RPMI7951 (cell line): ENCODE data around the gene SZRD1. TPM values are rescaled to one million over a fixed set of nuclear protein-coding genes. Genes with fewer than 3 reads are reported as not detected.
A peak's percentile ranks its signal among the peaks of the same experiment; 100 is the strongest.
"Not testable (repeated sequence)": the region's sequence is repeated elsewhere in the genome, so short reads cannot be mapped to it uniquely, and the experiment has no call there.

Experiments
- DNase-seq: peaks from one replicate; pipeline ENCODE4 v3.0.0-alpha.2; 2012; ENCODE audit warnings: low read depth
- total RNA-seq: library from RNA; depleted of rRNA; stranded (reverse); fragments of >200 nt; shearing (Covaris generic); gene quantifications from 2 replicates; pipeline ENCODE4 v1.2.3, GENCODE V29; 2014; rRNA removed

Gene SZRD1, protein sequence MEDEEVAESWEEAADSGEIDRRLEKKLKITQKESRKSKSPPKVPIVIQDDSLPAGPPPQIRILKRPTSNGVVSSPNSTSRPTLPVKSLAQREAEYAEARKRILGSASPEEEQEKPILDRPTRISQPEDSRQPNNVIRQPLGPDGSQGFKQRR
- 77.1 and 91.3 TPM in 2 replicates for total RNA-seq

DNA sequence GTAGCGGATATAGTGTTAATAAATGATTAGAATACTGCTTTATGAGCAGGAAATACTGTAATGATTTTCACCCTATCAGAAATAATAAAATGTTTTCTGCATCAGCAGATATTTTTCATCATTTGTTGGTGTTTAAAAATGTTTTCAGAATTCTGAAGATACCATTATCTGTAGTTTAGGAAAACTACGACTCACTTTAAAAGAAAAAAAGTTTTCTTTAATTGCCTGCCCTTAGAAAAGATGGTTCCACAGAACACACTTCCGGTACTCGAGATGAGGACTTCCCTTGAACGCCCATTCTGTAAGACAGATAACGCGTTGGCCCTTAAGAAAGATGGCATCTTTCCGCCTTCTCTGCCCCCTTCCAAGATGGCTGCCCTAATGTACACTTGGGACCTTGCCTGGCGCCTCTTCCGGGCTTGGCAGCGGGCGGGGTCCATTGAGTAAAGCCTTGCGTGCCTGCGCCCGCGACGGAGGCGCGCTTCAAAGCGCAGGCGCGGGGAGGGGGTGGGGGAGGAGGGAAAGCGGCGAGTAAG lies at the start of gene SZRD1:
TSS of gene SZRD1 (plus strand) at position 521 of the 536 bp plus-strand sequence. CDS start 16 bp downstream, outside the sequence.
- DNase-seq: peak; percentile 99

DNA sequence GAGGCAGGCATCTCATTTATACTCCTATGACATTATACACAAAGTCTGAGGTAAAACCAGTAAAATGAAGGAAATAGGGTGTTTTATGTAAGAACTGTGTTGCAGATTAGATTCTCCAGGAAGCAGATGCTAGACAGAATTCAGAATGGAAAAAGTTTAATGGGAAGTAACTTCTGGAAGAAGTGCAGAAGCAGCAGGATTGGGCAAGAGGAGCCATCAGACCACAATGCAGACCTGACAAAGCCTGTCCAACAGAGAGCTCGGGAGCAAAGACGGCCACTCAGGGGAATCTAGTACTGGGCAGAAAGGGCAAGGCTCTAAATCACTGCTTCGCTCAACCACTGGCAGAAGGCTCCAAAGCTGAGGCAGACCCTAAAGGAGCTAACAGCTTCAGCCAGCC lies 48.5 kb upstream of the SZRD1 start:
- no peak for DNase-seq

DNA sequence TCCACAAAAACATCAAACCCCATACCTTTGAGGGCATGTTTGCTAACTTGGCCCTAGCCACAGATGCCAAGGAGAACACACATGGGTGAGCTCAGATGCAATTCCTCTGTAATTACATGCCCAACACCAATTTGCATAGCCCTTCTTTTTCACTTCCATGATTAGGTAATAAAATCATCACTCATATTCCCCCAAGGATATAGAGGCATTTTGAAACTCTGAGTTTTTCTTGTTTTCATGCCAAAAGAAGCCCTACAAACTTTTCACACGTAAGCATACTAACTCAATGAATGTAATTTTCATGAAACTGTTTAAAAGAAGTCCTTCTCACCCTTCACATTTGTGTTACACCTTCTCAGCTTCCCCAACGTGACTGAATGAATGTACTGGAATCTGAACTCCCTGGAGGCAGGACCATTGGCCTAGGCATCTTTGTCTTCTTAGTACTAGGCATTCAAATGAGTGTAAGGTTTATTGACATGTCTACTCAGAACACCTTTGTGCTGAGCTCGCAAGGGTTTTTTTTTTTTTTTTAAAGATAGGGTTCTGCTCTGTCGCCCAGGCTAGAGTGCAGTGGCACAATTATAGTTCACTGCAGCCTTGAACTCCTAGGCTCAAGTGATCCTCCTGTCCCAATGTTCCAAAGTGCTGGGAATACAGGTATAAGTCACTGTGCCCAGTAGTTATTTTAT lies 45.7 kb upstream of the SZRD1 start:
- no peak for DNase-seq

DNA sequence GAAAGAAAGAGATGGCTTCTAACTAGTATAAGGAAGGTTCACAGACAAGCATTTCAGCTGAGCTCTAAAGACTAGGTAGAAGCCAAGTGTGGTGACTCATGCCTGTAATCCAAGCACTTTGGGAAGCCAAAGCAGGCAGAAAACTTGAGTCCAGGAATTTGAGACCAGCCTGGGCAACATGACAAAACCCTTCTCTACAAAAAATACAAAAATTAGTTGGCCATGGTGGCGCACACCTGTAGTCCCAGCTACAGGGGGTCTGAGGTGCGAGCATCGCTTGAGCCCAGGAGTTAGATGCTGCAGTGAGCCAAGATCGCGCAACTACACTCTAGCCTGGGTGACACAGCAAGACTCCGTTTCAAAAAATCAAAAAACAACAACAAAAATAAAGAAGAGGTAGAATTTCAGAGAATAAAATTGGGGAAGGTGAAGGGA lies 42.6 kb upstream of the SZRD1 start:
- peak; percentile 76 for DNase-seq

DNA sequence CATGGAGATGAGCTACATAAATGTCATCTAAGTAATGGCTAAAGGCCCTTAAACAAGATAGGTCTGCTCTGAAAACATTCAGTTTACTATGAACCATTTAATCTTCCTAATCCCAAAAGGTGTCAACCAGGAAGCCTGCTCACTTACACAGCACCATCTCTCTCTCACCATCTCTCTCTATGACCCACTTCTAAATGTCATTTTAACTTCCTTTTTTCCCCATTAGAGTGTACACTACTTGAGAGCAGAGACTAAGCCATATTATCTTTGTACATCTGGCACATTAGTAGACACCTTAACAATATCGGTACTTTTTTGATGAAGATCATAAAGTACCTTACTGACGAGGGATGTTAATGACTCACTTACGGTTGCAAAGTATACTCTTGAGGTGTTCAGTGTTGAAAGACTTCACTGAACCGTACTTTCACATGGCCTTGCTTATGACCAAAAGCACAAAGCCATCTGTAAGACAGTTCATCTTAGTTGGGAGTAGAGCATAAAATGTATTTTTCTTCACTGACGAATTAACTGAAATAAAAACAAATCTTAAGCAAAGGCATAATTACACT lies 40.1 kb upstream of the SZRD1 start:
- DNase-seq: no peak

DNA sequence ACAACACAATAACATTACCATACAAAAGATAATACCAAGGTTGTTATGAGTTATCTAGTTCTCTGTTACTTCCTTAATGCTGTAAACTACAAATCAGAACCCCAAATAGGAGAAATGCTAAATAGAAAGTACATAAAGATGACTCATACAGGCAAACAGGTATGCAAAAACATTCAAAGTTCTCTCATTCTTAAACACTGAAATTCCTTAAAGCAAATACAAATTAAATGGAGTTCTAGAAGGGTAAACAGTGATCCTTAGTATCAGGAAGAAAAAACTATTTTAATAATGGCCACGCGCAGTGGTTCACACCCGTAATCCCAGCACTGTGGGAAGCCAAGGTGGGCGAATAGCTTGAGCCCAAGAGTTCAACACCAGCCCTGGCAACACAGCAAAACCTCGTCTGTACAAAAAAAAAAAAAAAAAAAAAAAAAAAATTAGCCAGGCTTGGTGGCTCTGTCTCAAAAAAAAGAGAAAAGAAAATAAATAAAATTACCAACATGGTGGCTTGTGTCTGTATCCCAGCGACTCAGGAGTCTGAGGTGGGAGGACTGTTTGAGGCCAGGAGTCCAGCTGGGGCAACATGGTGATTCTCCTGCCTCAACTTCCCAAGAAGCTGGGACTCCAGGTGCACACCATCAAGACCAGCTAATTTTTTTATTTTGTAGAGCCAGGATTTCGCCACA lies 32.2 kb upstream of the SZRD1 start:
- DNase-seq: no peak

DNA sequence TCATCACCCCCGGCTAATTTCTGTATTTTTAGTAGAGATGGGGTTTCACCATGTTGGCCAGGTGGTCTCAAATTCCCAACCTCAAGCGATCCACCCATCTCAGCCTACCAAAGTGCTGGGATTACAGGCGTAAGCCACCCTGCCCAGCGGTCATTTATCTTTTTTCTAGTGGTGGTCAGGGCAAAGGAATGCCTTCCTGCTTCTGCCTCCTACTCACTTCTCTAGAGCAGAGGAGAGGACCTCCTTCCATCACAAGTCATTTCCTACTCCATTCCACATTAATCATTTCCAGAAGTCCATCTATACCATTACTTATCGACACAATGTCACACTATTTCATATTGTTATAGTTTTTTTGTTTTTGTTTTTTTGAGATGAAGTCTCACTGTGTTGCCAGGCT lies 28.1 kb upstream of the SZRD1 start:
- no peak for DNase-seq

DNA sequence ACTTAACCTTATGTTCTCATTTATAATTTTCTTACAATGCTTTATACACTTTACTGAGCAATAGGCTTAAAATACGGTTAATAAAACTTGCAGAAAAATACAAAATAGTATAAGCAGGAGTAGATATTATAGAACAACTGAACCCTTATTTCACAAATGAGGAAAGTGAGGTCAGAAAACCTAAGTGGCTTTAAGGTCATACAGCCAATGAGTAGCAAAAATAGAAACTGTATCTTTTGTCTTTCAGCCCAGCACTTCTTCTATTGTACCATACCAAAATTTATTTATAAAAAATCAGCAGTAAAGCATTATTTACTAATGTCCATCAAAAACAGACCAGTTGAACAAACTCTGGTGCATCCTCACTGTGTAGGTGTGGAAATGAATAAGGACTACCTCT lies 26.4 kb upstream of the SZRD1 start:
- DNase-seq: no peak

DNA sequence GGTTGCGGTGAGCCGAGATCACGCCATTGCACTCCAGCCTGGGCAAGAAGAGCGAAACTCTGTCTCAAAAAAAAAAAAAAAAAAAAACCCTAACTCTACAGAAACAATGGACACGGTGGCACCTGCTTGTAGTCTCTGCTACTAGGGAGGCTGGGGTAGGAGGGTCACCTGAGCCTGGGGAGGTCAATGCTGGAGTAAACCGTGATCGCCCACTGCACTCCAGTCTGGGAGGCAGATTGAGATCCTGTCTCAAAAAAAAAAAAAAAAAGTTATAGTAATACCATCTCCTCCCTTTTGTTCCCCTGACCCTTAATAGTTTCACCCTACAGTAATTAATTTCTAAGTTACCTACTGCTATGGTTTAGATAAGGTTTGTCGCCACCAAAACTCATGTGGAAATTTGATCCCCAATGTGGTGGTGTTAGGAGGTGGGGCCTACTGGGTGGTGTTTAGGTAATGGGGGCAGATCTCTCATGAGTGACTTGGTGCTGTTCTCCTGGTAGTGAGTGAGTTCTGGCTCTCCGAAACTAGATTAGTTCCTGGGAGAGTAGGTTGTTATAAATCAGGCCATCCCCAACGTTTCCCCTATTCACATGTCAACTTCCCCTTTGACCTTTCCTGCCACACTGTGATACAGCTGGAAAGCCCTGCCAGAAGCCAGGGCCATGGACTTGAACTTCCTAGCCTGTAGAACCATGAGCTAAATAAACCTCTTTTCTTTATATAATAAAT lies 24.5 kb upstream of the SZRD1 start:
- no peak for DNase-seq

DNA sequence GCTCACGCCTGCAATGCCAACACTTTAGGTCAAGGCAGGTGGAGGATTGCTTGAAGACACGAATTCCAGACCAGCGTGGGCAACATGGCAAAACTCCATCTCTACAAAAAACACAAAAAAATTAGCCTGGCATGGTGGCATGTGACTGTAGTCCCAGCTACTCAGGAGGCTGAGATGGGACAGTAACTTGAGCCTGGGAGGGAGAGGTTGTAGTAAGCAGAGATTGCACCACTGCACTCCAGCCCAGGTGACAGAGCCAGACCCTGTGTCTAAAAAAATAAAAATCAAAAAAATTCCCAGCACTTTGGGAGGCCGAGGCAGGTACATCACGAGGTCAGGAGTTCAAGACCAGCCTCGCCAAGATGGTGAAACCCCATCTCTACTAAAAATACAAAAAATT lies 23.8 kb upstream of the SZRD1 start:
- not testable (repeated sequence) for DNase-seq

DNA sequence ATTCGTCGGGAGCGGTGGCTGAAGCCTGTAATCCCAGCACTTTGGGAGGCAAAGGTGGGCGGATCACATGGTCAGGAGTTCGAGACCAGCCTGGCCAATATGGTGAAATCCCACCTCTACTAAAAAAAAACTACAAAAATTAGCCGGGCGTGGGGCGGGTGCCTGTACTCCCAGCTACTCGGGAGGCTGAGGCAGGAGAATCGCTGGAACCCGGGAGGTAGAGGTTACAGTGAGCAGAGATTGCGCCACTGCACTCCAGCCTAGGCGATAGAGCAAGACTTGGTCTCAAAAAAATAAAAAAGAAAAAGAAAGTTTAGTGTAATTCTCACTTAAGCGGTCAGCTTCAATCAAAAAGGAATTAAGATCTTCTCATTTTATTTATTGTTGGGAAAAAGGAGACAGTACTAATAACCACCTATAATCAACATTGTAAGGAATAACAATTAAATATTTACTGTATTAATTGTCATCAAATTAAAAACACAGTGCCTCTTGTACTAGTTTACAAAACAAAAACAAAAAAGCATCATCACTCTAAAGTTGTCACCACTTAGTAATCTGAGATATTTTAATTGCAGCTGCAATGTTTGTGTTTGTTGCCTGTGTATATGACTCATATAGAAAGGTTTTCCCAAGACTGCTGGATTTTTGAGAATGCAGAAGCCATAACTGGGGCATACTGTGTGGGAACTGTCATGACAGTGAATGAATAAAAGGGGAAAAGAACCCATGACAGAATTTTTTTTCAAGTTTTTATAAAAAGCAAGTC lies 18.4 kb upstream of the SZRD1 start:
- peak; percentile 60 for DNase-seq

DNA sequence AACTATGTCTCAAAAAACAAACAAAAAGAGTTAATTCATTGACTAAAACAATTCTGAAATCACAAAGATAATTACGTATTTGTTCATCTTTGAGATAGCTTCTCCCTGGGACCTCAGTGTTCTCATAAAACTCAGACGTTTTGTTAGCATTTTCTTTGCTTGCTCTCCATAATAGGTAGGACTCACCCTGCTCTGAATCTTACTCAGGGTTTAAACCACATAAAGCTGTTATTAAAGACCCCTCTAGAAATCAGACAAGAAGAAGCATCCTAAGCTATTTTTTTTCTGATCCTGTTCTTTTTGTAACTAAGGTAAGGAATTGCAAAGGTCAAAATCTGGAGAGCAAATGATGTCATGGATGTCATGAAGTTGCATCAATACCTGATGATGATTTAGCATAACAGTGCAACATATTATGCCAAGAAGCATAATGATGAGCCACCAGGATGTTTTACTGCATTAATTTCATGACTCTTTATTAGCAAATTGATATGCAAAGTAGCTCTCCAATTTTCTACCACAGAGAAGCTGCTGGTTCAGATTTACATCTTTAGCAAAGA lies 17.1 kb upstream of the SZRD1 start:
- no peak for DNase-seq

DNA sequence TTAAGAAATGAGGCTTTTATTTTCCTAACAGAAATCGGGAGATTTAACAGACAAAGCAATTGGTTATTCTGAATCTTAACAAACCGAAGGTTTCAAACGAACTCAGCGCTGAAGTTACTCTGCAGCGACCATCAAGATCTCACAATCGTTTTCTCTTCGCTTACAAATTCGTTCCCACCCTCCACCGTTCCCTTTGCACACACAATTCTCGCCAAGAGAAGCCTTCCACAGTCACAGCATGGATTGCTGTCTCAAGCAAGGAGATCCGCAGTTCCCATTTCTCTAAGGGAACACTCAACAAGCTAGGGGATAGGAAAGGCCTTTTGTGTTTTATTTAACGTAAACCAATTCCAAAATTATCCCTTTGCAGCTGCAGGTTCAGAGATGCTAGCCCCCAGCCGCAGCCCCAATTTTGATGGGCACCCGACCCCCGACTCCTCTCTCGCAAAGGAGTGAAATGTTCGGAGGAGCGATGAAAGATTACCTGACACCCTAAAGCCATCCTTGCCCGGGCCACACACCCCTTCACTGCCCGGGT lies 15.5 kb upstream of the SZRD1 start:
- peak; percentile 34 for DNase-seq

DNA sequence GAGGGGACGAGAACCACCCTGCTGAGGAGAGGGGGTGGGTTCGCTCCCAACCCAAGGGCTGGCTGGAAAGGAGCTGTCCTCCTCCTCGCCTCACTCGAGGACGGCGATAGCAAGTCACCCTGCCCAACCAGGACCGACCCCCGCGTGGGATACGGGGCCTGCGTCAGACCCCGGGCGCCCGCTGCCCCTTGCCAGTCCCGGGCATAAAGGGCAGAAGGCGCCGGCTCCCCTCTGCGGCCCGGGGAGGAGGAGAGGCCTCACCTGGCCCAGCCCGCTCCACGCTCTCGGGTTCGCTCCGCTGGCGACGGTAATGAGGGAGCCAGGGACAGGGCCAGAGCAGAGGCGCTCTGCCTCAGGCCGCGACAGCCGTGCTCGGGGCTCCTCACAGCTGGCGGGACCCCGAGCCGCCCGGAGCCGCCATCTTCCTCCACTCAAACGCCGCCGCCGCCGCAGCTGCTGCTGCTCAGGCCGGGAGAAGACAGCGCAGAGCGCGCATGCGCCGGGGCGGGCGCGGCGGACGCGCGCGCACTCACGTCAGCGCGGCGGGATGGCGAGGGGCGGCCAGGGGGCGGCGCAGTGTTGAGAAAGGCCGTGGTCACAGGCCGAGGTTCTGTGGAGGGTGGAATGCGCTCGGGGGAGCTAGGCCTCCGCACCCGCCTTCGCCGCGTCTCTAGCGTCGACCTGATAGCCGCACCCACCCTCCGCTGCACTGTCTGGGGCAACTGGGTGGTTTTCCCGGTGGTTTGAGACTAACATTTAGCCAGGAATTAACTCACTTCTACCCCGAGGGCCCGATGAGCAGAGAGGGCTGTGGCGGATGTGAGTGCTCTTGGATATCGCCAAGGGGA lies 14.8 kb upstream of the SZRD1 start, which contains the start of gene FBXO42:
TSS of gene FBXO42 (minus strand) at position 487 of the 848 bp plus-strand sequence. CDS start 37,062 bp downstream, outside the sequence.
- peak; percentile 93 for DNase-seq

DNA sequence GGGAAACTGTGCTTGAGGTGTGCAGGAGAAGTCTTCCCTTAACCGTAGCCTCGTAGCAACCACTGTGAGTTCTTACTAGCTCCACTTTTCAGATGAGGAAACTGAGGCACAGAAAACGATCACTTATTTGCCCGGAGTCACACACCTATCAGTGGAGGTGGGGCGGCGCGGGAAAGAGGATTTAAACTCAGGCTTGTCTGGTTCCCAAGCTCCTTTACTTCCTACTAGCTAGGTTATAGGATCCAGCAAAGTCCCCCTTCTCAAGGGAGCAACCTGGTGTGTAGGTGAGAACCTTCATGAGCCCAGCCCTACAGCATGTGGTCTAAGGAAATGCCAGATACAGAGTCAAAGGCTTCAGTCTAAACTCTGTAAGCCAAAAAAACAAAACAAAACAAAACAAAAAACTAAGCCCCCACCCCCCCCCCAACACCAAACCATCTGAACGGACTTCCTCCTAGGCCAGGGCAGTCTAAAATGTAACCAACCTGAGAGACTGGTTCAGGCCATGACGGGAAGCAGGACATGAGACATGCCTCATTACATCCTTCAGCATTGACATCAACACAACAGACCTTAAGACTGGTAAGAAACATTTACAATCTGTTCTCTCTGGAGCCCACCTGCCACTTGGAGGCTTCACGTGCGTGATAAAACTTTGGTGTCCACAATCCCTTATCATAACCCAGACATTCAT lies 14.1 kb upstream of the SZRD1 start:
- no peak for DNase-seq

DNA sequence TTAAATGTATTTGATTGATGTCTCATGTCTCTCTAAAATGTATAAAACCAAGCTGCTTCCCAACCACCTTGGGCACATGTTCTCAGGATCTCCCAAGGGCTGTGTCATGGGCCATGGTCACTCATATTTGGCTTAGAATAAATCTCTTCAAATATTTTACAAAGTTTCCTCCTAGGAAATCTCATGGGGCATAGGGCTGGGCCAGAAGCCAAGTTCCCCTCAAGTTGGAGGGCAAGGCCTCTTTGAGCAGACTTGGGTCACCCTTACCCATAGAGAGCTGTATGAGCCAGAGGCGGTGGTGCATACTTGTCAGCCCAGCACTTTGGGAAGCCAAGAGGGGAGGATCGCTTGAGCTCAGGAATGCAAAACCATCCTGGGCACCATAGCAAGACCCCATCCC lies 12.4 kb upstream of the SZRD1 start:
- DNase-seq: no peak

DNA sequence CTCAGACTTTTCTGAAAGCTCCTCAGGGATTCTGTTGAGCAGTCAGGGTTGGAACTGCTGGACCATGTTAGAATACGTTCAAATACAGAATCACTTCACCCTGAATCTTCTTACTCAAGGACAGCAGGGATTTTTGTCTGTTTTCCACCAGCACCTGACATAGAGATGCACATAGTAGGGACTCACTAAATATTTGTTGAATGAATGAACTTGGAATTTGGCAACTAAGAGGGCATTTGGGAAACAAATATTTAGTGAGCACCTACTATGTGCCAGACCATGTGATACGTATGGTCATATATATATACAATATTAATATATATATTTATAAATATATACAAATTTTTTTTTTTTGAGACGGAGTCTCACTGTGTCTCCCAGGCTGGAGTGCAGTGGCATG lies 10.2 kb upstream of the SZRD1 start:
- no peak for DNase-seq

DNA sequence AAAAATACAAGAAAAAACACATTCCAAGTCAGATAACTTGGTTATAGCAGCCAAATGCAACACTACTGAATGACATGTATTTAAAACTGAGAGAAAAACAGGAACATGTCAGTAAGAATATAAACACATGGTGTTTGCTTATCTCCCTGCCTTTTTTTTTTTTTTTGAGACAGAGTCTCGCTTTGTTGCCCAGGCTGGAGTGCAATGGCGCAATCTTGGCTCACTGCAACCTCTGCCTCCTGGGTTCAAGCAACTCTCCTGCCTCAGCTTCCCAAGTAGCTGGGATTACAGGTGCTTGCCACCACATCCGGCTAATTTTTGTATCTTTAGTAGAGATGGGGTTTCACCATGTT lies 1.9 kb upstream of the SZRD1 start:
- not testable (repeated sequence) for DNase-seq
